IMR-90 (cell line): ENCODE measurements around the gene ADGRV1. TPM values are rescaled to one million over a fixed set of nuclear protein-coding genes. Genes with fewer than 3 reads are reported as not detected.

ENCODE experiments used
- ATAC-seq: fragments of 200-7000 bp; cut with Tn5 transposase; 2 replicates; pipeline ENCODE4 v1.9.1; 2020; ENCODE audit warnings: low read depth, mild to moderate bottlenecking, moderate library complexity
- BruUV-seq: library from RNA; stranded (reverse); fragments of 400-500 nt; replicated peaks from 2 replicates; lab custom pipeline; 2021; lab: Mats Ljungman, UMichigan
- CTCF ChIA-PET: fragments of 300-600 bp; formaldehyde crosslinking; extraction: SDS; loops from one replicate; lab custom pipeline; 2021; ENCODE audit warnings: antibody characterized with exemption; lab: Yijun Ruan, JAX
- POLR2A ChIA-PET: fragments of 300-600 bp; sonication (Branson Sonifier 250); formaldehyde crosslinking; loops from one replicate; lab custom pipeline; 2022; ENCODE audit warnings: antibody characterized with exemption; ENCODE audit not compliant: unreplicated experiment; lab: Charles Lee
- DNase-seq: peaks from one replicate; pipeline ENCODE4 v3.0.0; 2013
- H2AFZ ChIP-seq: replicated peaks from 2 replicates; pipeline ENCODE3; 2013; ENCODE audit warnings: low read length, mild to moderate bottlenecking; ENCODE audit not compliant: poor library complexity
- H2AK5ac ChIP-seq: 2 replicates; pipeline ENCODE4 v1.6.1; 2013; ENCODE audit warnings: low read depth, low read length, inconsistent platforms
- H2AK9ac ChIP-seq: replicated peaks from 2 replicates; pipeline ENCODE3; 2013; ENCODE audit warnings: mild to moderate bottlenecking, low read depth, low read length, moderate library complexity; ENCODE audit not compliant: poor library complexity
- H2BK120ac ChIP-seq: 2 replicates; pipeline ENCODE4 v1.6.1; 2013; ENCODE audit warnings: low read depth, low read length, inconsistent platforms
- H2BK15ac ChIP-seq: 3 replicates; pipeline ENCODE4 v1.6.1; 2013; ENCODE audit warnings: low read depth, low read length, inconsistent platforms
- H2BK20ac ChIP-seq: 2 replicates; pipeline ENCODE4 v1.6.1; 2013; ENCODE audit warnings: low read depth, mild to moderate bottlenecking, inconsistent platforms, low read length, moderate library complexity
- H2BK5ac ChIP-seq: 2 replicates; pipeline ENCODE4 v1.6.1; 2013; ENCODE audit warnings: mild to moderate bottlenecking, low read depth, low read length, inconsistent platforms; ENCODE audit not compliant: poor library complexity, severe bottlenecking
- H3K14ac ChIP-seq: replicated peaks from 2 replicates; pipeline ENCODE4 v1.6.1; 2013; ENCODE audit warnings: low read depth, low read length, inconsistent platforms
- H3K18ac ChIP-seq: 2 replicates; pipeline ENCODE4 v1.6.1; 2013; ENCODE audit warnings: low read depth, low read length, control low read depth
- H3K23ac ChIP-seq: 2 replicates; pipeline ENCODE4 v1.6.1; 2013; ENCODE audit warnings: low read depth, low read length, inconsistent platforms
- H3K27ac ChIP-seq: 2 replicates; pipeline ENCODE4 v1.5.1; 2013; ENCODE audit warnings: mild to moderate bottlenecking, control low read depth, low read length; ENCODE audit not compliant: insufficient read depth
- H3K27me3 ChIP-seq: 2 replicates; pipeline ENCODE4 v1.6.1; 2013; ENCODE audit warnings: low read length; ENCODE audit not compliant: control insufficient read depth, insufficient read depth
- H3K36me3 ChIP-seq: 2 replicates; pipeline ENCODE4 v1.6.1; 2013; ENCODE audit warnings: low read length, mixed read lengths; ENCODE audit not compliant: control insufficient read depth, insufficient read depth
- H3K4ac ChIP-seq: 2 replicates; pipeline ENCODE4 v1.6.1; 2013; ENCODE audit warnings: low read depth, low read length, inconsistent platforms
- H3K4me1 ChIP-seq: 2 replicates; pipeline ENCODE4 v1.6.1; 2013; ENCODE audit warnings: low read length, mixed read lengths; ENCODE audit not compliant: control insufficient read depth, insufficient read depth
- H3K4me2 ChIP-seq: 2 replicates; pipeline ENCODE4 v1.6.1; 2013; ENCODE audit warnings: low read depth, mild to moderate bottlenecking, control low read depth, low read length, moderate library complexity
- H3K4me3 ChIP-seq: 2 replicates; pipeline ENCODE4 v1.5.1; 2013; ENCODE audit warnings: low read depth, mild to moderate bottlenecking, control low read depth, low read length, moderate library complexity; ENCODE audit not compliant: insufficient read depth
- H3K56ac ChIP-seq: 2 replicates; pipeline ENCODE4 v1.6.1; 2013; ENCODE audit warnings: low read length, inconsistent platforms; ENCODE audit not compliant: insufficient read depth; ENCODE audit errors: extremely low read depth
- H3K79me1 ChIP-seq, 2 experiments: 2 replicates each; pipeline ENCODE4 v1.6.1; 2013; ENCODE audit warnings: low read length in 2 of 2, inconsistent platforms in 1 of 2, low read depth in 1 of 2
- H3K9ac ChIP-seq: 2 replicates; pipeline ENCODE4 v1.6.1; 2013; ENCODE audit warnings: low read depth, low read length, control low read depth
- H3K9me1 ChIP-seq: 2 replicates; pipeline ENCODE4 v1.6.1; 2013; ENCODE audit warnings: low read length, inconsistent platforms; ENCODE audit not compliant: insufficient read depth
- H3K9me3 ChIP-seq: 2 replicates; pipeline ENCODE4 v1.6.1; 2013; ENCODE audit warnings: low read length; ENCODE audit not compliant: control insufficient read depth, insufficient read depth
- H4K20me1 ChIP-seq: 2 replicates; pipeline ENCODE4 v1.6.1; 2013; ENCODE audit warnings: low read length, inconsistent platforms; ENCODE audit not compliant: insufficient read depth
- H4K5ac ChIP-seq: 2 replicates; pipeline ENCODE4 v1.6.1; 2013; ENCODE audit warnings: mild to moderate bottlenecking, low read depth, low read length, control low read depth
- H4K8ac ChIP-seq, 2 experiments: 2 replicates each; pipeline ENCODE4 v1.6.1; 2013; ENCODE audit warnings: low read depth in 2 of 2, low read length in 2 of 2, control low read depth in 1 of 2, inconsistent platforms in 1 of 2
- H4K91ac ChIP-seq: 2 replicates; pipeline ENCODE4 v1.6.1; 2013; ENCODE audit warnings: low read depth, low read length, inconsistent platforms; ENCODE audit not compliant: insufficient read depth
- CHD1 ChIP-seq: IDR thresholded peaks from 2 replicates; pipeline ENCODE4 v1.6.1; 2012; ENCODE audit warnings: low read depth, low read length, improper control_type of control experiment
- FOS ChIP-seq: fragments of 150-350 bp; IDR thresholded peaks from 2 replicates; pipeline ENCODE4 v1.6.1; 2016; ENCODE audit warnings: low read depth, low read length
- MXI1 ChIP-seq: IDR thresholded peaks from 2 replicates; pipeline ENCODE4 v1.6.1; 2012; ENCODE audit warnings: low read depth, mild to moderate bottlenecking, low read length, moderate library complexity, borderline replicate concordance
- NFE2L2 ChIP-seq: fragments of 150-350 bp; IDR thresholded peaks from 2 replicates; pipeline ENCODE4 v1.6.1; 2016; ENCODE audit warnings: low read depth, mild to moderate bottlenecking, low read length
- SMC3 ChIP-seq: fragments of 150-350 bp; IDR thresholded peaks from 2 replicates; pipeline ENCODE4 v1.6.1; 2016; ENCODE audit warnings: low read depth, mild to moderate bottlenecking, antibody characterized with exemption, low read length, moderate library complexity
- WGBS, 2 experiments: methylation state at CpG; one replicate each; pipeline versions ENCODE4 v1.1.5 to v1.1.7; 2013; ENCODE audit warnings: missing lambda C conversion rate in 2 of 2; ENCODE audit not compliant: insufficient read length in 1 of 2; ENCODE audit errors: extremely low coverage in 2 of 2; 5-methylcytosine and 5-hydroxymethylcytosine counted together
- dilution Hi-C: fragments of 300-500 bp; cut with HindIII; formaldehyde crosslinking; loops from one replicate; pipeline ENCODE4 v1.14.3; 2018; ENCODE audit warnings: low sequenced_read_pairs; ENCODE audit not compliant: unreplicated experiment
- in situ Hi-C: fragments of 300-500 bp; cut with MboI; formaldehyde crosslinking; loops from 3 replicates; pipeline ENCODE4 v1.14.3; 2019; ENCODE audit warnings: low sequenced_read_pairs, inconsistent platforms, mixed read lengths
- intact Hi-C: fragments of 100-400 bp; cut with micrococcal nuclease; formaldehyde crosslinking; loops from 2 replicates; pipeline ENCODE4 v1.10.0; 2022
- polyA plus RNA-seq, 3 experiments: library from polyadenylated mRNA; depleted of rRNA; stranded (reverse); fragments of >200 nt; gene quantifications; 2 replicates each; pipeline ENCODE4 v1.2.3, GENCODE V29; 2012; ENCODE audit warnings: low replicate concordance in 1 of 3
- total RNA-seq: library from RNA; depleted of rRNA; stranded (reverse); fragments of >200 nt; gene quantifications from 2 replicates; pipeline ENCODE4 v1.2.3, GENCODE V29; 2012
- TF ChIP-seq, protein P1 (sequence below): fragments of 150-350 bp; IDR thresholded peaks from 2 replicates; pipeline ENCODE4 v1.6.1; 2016; ENCODE audit warnings: low read depth, mild to moderate bottlenecking, low read length, moderate library complexity, borderline replicate concordance

Gene ADGRV1
- total and polyA plus RNA-seq, 2 of the 4 experiments (the other 2 are of a cell fraction): under 0.01 TPM; not detected in 1

- Histone ChIP-seq H2BK20ac (no peak overlapping the region), H3K79me1 (no peaks in the 10 kb centered on the region), H3K14ac (no peak overlapping the region), H3K9me1 (peaks cover 3% of the 10 kb centered on the region; the same call in 1 of the 2 replicates), H4K20me1 (no peaks in the 10 kb centered on the region), H3K4me3 (no peak overlapping the region), H2AFZ (no peak overlapping the region), H3K27ac (no peak overlapping the region), H2AK5ac (peak overlapping the region; percentile 52; the same call in 1 of the 2 replicates), H3K36me3 (no peaks in the 10 kb centered on the region), H3K4ac (no peak overlapping the region), H3K4me1 (peaks cover 4% of the 10 kb centered on the region), H3K23ac (no peak overlapping the region), H3K56ac (no peak overlapping the region), H3K9ac (no peak overlapping the region), H3K9me3 (no peaks in the 10 kb centered on the region), H4K91ac (no peak overlapping the region; the same call in 1 of the 2 replicates), H2BK15ac (no peak overlapping the region; the same call in 2 of the 3 replicates), H3K18ac (no peak overlapping the region), H3K27me3 (no peaks in the 10 kb centered on the region; the same call in 1 of the 2 replicates), H4K5ac (no peak overlapping the region), H4K8ac (no peak overlapping the region), H2BK120ac (no peak overlapping the region), H3K4me2 (no peak overlapping the region), H2AK9ac (no peak overlapping the region), H2BK5ac (no peak overlapping the region)
- DNase-seq (no peak), ATAC-seq (no peak)
- CTCF ChIA-PET: interaction anchor here (0.7 to 1.5 kb wide), 2 partner anchors 49 to 423 kb away, joined by 3 to 6 read pairs; no protein-coding TSS in a partner anchor
- WGBS, 2 experiments: no CpG with 5 or more reads among the region's 1 CpG
- POLR2A ChIA-PET: no interaction called here
- intact Hi-C loops: no loop called here
- TF ChIP-seq NFE2L2: no peak
- no peak for TF ChIP-seq CHD1
- TF ChIP-seq SMC3: no peak
- TF ChIP-seq, protein P1, sequence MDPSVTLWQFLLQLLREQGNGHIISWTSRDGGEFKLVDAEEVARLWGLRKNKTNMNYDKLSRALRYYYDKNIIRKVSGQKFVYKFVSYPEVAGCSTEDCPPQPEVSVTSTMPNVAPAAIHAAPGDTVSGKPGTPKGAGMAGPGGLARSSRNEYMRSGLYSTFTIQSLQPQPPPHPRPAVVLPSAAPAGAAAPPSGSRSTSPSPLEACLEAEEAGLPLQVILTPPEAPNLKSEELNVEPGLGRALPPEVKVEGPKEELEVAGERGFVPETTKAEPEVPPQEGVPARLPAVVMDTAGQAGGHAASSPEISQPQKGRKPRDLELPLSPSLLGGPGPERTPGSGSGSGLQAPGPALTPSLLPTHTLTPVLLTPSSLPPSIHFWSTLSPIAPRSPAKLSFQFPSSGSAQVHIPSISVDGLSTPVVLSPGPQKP: no peak
- TF ChIP-seq FOS: no peak
- no peak for TF ChIP-seq MXI1
- BruUV-seq: no TSS peak
- in situ Hi-C loops: no loop called here
- dilution Hi-C loops: no loop called here
These were observed 423.2 kb downstream of the ADGRV1 start for GRCh38 chr5:90981821-90982220.
